ENCODE measurements around the gene HSPA4L.

Gene HSPA4L

DNA sequence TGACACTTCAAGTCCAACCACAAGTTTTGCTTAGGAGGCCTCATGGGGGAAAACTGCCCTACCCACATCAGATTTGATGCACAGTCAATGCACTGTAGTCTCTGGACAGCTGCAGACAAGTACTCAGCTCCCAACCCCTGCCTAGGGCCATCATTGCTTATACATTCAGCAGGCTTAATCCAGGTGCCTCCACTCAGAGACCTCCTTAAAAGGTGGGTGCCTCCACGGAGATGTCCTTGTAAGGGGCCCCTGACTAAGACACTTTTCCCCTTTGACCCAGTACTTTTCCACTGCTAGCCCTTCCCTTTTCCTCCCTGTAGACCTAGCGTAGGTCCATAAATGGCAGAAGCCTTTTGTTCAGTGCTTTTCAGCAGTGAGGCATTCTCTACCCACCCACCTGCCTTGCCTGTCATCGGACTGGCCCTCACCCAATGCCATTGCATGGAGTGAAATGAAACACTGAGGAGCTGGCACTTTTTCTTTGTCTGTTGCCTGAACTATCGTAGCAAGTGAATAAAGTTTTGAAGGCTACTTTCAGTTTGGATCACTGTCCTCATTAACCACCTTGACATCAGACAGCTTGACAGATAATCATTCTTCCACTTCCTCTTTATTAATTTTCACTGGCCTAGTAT is 74.8 kb downstream of the HSPA4L start:
- in situ Hi-C loops (cut with MboI; ENCODE audit: low sequenced_read_pairs), result no loop called here

DNA sequence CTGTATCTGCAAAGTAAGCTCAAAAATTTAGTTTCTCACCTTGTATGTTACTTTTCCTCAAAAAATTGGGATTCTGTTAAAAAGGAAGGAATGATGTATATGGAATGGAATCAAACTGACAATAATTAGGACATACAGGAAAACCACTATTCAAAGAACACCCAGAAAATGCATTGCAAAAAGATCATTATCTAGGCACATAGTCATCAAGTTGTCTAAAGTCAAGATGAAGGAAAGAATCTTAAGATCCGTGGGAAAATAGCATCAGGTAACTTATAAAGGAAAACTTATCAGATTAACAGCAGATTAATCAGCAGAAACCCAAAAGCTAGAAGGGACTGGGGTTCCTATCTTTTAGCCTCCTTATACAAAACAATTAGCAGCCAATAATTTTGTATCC is 75.5 kb downstream of the HSPA4L start:
- in situ Hi-C loops (cut with MboI; ENCODE audit: low sequenced_read_pairs), result no loop called here

DNA sequence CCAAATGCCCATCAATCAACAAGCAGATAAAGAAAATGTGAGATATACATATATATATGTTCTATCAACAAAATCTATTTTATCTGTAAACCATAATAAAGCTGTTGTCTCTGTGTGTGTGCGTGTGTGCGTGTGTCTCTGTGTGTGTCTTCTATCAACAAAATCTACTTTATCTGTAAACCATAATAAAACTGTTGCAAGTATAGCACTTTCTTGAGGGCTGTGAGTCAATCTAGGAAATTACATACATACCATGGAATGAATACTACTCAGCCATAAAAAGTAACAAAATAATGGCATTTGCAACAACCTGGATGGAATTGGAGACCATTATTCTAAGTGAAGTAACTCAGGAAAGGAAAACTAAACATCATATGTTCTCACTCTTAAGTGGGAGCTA is 86.1 kb downstream of the HSPA4L start:
- in situ Hi-C loops (cut with MboI; ENCODE audit: low sequenced_read_pairs), result no loop called here

DNA sequence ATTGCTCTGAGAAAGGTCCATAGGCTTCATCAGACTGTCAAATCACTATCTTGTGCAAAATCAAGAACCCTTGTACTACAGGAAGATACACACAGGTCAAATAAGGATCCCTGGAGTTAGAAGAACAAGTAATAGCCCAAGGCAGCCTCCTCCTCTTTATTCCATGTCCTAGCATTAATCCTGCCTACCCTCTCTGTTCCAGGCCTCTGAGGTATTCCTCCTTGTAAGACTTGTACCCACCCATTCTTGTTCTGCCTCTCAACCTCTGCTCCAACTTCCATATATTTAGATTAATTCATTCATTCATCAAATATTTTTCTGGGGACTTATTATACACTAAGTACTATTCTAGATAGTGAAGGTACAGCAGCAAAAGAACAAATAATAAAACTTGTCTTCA is 88.2 kb downstream of the HSPA4L start:
- in situ Hi-C loops (cut with MboI; ENCODE audit: low sequenced_read_pairs), result no loop called here

DNA sequence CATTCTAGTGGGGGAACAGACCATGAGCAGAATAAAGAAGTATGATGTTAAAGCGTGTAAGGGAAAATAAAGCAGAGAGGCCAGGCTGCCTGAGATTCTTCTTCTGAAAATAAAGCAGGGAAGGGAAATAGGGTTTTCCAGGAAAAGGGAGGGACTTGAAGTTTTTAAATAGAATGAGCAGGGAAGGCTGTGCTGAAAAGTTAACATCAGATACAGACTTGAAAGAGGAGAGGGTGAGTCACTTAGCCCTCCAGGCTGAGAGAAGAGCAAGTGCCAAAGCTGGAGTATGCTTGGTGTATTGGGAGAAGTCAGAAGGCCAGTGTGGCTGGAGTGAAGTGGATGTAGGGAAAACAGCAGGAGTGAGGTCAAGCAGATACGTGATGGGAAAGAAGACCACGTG is 88.6 kb downstream of the HSPA4L start:
- in situ Hi-C loops (cut with MboI; ENCODE audit: low sequenced_read_pairs), result no loop called here

DNA sequence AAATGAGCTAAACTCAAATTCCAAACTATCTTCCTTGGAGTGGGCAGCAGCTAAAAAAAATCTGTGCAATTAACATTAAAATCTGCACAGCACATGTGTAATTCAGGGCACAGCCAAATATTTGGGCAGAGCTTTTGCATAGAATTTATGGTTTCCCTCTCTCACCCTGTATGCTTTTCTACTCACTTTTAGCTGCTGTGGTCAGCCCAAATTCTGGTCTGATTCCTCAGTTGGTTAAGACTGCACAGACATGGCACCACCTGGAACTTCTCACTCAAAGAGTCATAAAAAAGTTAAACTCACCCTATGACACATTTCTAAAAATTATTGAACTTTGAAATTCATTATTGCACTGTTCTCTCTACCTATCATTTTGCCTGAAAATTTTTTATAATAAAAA is 93.7 kb downstream of the HSPA4L start:
- in situ Hi-C loops (cut with MboI; ENCODE audit: low sequenced_read_pairs), result no loop called here

DNA sequence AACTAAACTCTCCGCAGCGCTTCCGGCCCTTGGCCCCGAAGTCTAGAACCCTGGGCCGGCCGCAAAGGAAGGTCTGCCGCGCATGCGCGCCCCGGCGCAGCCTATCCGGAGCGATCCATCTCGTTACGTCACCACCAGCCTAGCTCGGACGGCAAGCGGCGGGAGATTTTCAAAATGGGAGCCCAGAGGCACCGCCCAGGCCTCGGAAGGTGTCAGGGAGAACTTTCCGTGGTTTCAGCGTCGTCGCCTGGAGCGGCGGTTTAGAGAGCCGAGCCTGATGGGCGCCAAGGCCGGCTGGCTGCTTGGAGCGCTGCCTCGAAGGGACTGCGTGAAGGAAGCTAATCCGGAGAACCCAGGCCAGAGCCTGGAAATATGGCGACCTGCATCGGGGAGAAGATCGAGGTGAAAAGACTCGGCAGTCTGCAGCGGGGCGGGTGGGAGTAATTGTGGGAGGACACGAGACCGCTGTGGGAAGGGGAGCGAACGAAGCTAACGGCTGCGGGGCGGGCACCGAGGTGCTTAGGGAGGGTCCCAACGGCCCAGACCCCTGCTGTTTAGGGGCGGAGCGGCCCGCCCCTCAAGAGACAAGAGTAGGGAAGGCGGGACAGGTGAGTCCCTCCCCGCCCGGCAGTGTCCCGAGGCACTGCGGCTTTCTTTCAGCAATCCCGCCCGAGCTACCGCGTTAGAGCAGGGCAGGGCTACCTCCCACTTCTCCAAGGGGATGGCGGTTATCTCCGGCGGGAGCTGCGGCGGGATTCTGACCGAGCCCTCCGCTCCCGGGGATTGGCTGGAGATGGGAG is 98.8 kb downstream of the HSPA4L start, which contains the start of gene PLK4:
TSS of gene PLK4 (plus strand) at position 131 of the 800 bp plus-strand sequence. CDS start at position 373, 242 bp downstream.
- in situ Hi-C loops (cut with MboI; ENCODE audit: low sequenced_read_pairs), result no loop called here

DNA sequence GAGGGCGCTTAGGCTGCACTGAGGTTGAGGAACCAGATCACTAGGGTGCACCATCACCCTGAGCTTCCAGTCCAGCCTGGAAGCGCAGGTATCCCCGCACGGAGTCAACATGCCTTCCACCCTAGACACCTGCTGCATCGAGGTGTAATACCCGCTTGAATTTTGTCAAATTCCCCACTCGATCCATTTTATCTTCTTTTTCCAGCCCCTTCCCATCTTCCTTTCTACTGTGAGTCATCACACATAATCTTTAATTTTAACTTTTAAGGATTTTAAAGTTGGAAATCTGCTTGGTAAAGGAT is 99.4 kb downstream of the HSPA4L start:
- in situ Hi-C loops (cut with MboI; ENCODE audit: low sequenced_read_pairs), result no loop called here

DNA sequence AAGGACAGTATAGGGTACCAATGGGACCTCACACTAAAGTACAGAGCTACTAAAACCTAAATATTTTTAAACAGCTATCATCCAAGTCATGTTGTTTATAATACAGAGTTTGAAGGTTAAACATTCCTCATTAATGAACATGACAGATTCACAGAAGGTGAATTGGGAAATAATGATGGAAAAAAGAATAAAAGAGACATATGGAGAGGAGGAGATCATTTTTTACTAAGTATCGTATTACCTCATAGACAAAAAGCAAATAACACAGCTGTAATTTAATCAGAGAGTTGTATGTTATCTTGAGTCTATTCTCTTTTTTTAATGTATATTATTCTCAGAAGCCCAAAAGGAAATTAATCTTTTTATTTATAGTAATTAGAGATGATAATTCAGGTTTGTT is 106.4 kb downstream of the HSPA4L start:
- in situ Hi-C loops (cut with MboI; ENCODE audit: low sequenced_read_pairs), result no loop called here

DNA sequence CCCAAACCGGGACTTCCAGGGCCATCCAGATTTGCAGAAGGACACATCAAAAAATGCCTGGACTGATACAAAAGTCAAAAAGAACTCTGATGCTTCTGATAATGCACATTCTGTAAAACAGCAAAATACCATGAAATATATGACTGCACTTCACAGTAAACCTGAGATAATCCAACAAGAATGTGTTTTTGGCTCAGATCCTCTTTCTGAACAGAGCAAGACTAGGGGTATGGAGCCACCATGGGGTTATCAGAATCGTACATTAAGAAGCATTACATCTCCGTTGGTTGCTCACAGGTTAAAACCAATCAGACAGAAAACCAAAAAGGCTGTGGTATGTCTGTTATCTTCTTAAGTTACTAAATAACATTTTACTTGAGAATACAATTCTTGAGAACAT is 107.8 kb downstream of the HSPA4L start:
- in situ Hi-C loops (cut with MboI; ENCODE audit: low sequenced_read_pairs), result no loop called here
